Stimulated activated CD4-positive, alpha-beta T cell treated with anti-CD3 and anti-CD28 coated beads, Interleukin-1b, Interleukin-23, amount 100 ng/mL, for 24 hours (primary cell): ENCODE results near the gene NCF4.

Source experiments
- DNase-seq, 4 experiments: peaks; one replicate each; pipeline ENCODE4 v3.0.0-alpha.2; 2020; ENCODE audit warnings: low read depth in 4 of 4, low spot score in 1 of 4

Gene NCF4

GRCh38 chr22:36892292-36892691 is 31.5 kb downstream of the NCF4 start:
- DNase-seq = no peak

DNA sequence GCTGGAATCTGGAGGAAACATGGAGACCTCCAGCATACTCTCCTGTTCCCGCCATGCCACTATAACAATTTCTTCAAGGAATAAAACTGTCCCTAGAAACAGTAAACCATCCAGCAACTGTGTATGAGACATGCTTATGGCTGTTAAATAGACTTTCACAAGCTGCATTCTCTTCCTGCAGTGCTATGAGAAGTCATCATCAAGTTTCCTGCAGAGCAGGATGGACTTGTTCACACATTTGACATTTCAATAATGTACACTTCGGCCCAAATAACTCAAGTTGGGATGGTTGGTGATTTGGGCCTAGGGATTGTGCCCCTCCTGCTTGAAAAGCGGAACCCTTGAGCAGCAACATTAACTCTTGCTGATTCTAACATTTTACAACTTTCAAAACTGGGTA is 32.5 kb downstream of the NCF4 start:
- no peak for DNase-seq

DNA sequence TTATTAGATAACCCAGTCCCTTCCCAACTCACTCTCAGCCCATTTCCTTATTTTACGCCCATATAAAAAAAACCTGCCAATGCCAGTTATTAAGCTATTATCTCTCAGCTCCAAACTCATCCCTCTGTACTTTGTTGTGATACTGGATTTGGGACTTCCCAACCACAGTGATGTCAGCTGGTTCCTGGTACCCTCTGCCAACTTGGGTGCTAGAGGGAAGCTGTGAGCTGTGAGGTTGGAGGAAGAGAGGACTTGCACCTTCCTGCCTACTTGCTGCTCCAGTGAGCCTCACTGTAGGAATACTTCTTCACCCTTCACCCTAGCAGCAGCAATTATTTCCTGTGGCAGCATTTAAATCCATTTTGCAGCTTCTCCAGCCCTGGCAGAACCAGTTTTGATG is 33.5 kb downstream of the NCF4 start:
- no peak for DNase-seq

DNA sequence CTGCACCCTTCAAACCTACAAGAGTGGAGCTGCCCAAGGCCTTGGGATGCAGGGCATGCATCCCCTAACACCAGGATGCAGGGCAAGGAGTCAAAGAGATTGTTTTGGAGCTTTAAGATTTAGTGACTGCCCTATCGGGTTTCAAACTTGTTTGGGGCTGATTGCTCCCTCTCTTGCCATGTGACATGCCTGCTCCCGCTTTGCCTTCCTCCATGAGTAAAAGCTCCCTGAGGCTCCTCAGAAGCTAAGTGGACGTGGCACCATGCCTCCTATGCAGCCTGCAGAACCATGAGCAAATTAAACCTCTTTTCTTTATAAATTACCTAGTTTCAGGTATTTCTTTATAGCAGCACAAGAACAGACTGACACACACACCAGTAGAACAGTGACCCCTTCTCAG is 36.8 kb downstream of the NCF4 start:
- no peak for DNase-seq

DNA sequence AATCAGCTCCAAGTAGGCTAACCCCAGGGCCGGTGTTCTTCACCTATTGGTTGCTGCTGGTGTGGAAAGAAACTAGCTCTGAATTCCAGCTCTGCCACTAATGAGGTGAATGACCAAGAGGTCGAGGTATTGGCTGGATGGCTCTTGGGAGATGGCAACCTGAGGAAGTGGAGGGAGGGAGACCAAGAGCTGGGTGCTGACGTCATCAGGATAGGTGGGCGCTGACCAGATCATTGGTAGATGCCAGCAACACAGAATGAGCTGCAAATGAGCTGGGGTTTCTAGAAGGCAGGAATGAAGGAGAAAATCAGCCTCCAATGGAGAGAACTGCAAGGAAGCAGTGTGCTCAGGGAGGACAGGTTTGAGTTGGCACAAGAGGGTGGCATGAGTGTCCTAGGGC is 37.9 kb downstream of the NCF4 start:
- DNase-seq = no peak

- DNase-seq = no peak
Measured at GRCh38 chr22:36899498-36899897, 38.7 kb downstream of the NCF4 start.

GRCh38 chr22:36900225-36900624 is 39.4 kb downstream of the NCF4 start:
- DNase-seq = no peak

DNA sequence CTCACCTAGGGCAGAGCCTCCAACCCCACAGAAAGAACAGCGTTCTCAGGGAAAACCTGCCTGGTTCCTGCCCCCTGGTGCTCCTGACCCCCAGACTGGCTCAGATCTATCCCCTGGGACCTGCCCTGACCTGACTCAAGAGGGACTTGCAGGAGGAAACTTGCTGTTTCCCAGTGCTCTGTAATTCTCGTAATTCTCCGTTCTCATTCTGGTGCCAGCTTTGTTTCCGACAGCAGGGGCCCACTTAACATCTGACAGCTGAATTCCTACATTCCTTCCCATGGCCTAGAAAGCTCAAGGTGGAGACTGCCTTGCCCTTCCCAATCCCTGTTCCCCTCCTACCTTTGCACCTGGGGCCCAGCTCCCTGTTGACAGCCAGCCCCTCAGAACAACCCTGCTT is 40.1 kb downstream of the NCF4 start:
- no peak for DNase-seq

- DNase-seq = no peak
Measured at GRCh38 chr22:36901411-36902142, 40.8 kb downstream of the NCF4 start.

- no peak for DNase-seq
Measured at GRCh38 chr22:36902143-36902926, 41.5 kb downstream of the NCF4 start.

- no peak for DNase-seq
Measured at GRCh38 chr22:36904260-36904880, 43.6 kb downstream of the NCF4 start.

DNA sequence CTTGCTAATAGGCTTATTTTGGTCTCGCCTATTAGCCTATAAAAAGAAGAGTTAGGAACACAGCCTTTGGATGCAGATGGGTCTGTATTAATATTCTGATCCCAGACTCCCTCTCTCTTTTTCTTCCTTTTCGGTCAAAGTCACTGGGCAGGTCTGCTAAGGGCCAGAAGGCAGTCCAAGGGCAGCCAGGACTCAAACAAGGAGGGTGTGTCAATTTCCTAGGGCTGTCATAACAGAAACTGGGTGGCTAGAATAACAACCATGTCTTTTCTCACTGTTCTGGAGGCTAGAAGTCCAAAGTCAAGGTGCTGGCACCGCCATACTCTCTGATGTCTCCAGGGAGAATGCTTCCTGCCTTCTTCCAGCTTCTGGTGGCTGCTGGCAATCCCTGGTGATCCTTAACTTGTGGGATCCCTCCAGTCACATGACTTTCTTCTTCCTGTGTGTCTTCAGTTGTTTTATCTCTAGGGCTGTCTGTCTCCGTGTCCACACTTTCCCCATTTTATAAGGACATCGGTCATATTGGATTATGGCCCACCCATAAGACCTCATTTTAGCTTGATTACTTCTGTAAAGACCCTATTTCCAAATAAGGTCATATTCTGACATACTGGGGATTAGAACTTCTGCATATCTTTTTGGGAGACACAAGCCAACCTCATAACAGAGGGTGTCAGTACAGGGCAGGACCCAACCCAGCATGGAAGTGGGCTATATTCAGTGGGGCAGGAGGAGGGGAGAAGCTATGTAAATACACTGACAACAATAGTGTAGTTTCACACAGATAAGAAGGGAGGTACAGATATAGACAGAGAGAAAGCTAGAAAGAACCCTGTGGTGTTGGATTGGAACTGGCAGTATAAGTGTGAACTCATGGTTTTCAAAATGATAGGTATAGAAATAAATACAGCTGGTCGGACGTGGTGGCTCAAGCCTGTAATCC is 46.7 kb downstream of the NCF4 start:
- DNase-seq = no peak

- DNase-seq = no peak
Measured at GRCh38 chr22:36910461-36910860, 49.7 kb downstream of the NCF4 start.

- DNase-seq = no peak
Measured at GRCh38 chr22:36911887-36912661, 51.3 kb downstream of the NCF4 start.

- no peak for DNase-seq
Measured at GRCh38 chr22:36912694-36913426, 52.1 kb downstream of the NCF4 start.

DNA sequence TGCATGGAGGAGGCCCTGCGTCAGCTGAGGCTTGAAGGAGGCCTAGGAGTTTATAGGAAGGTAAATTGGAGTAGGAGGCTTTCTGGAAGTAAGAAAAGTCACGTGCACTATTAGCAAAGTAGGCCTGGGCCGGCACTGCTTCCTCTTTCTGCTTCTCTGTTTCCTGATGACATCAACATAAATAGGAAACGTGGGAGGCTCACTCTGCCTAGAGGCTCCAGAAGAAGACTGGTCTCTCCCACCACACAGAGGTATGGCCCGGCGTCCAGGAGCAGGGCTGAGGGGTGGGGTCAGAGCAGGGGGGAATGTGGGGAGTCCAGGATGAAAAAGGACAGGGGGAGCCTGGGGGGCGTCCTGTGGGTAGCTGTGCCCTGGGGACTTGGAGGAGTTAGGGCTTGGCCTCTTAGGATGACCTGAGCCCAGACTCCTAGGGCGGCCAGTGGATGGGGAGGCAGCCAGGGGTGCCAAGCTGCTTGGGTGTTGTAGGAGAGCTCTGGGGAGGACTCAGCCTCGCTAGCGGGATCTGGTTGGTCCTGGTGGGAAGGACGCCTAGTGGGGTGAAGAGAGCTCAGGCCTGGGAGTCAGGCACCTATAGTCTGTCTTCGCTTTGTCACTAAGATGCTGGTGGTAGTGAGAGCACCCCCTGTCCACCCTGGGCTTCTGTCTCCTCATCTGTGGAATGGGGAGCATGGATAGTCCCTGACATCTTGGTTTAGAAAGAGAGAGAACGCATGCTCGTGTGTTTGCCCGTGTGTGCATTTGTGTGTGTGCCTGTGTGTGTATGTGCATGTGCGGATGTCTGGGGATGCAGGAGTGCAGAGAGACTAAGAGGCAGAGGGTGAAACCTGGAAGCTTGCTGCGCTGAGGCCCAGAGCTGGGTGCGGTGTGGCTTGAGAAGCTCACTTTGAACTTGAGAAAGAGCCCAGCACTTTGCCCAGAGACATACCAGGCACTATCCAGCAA is 52.9 kb downstream of the NCF4 start, which contains the start of gene CSF2RB:
Gene CSF2RB (plus strand): TSS at position 202 of the 963 bp plus-strand sequence. CDS start 8,580 bp downstream, outside the sequence.
- DNase-seq = no peak

GRCh38 chr22:36914390-36914752 is 53.6 kb downstream of the NCF4 start:
- no peak for DNase-seq

DNA sequence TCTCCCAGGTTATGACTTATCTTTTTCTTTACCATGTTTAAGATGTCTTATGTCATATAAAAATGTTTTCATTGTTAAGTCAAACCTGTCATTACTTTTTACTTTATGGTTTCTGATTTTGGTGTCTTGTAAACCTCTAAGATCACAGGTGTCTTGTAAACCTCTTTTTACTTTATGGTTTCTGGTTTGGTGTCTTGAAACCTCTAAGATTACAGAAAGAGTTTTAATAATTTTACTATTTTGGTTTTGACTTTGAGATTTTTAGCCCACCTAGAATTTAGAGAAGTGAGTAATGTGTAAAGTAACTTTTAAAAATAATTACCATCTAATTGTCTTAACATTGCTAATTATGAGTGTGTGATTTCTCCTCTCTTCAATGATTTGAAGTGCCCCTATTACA is 55.2 kb downstream of the NCF4 start:
- DNase-seq = no peak
